ENCODE data around the gene RUVBL2. TPM values are rescaled to one million over a fixed set of nuclear protein-coding genes. Genes with fewer than 3 reads are reported as not detected.

Gene RUVBL2
- total RNA-seq, 1 experiment from 2014 or later = 270 TPM

DNA sequence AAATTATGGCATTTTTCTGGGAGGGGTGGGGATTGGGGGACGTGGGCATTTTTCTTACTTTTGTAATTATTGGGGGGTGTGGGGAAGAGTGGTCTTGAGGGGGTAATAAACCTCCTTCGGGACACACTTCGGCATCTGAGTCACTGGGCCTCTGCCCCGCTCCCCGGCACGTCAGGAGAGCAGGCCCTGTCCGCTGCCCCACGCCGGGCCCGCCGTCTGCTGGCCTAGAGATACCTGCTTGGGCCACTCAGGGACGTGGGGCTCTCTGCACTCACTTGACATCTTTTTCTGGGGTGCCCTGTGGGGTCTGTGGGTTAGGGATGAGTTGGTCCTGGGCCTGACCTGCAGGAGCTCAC lies 32.0 kb upstream of the RUVBL2 start:
- Histone ChIP-seq H3K36me3 (ENCODE audit: control insufficient read depth in 1 of 2, insufficient read depth in 2 of 2, low read length in 2 of 2) (peaks cover 0 to 12% of the 10 kb centered on the region in 2 experiments; a peak in 1 of 4 replicates), H4K20me1 (ENCODE audit: insufficient read depth) (peaks cover 6% of the 10 kb centered on the region; the same call in 1 of the 2 replicates), H3K27me3 (ENCODE audit: insufficient read depth, low read length) (no peaks in the 10 kb centered on the region), H3K4me2 (ENCODE audit: low read length) (peak overlapping the region; percentile 83), H3K4me1 (ENCODE audit: control insufficient read depth in 1 of 2, insufficient read depth in 2 of 2, low read length in 2 of 2) (peaks cover 35 to 54% of the 10 kb centered on the region in 2 experiments), H3K79me2 (ENCODE audit: insufficient read depth, low read length) (peaks cover 16% of the 10 kb centered on the region), H3K9me2 (ENCODE audit: insufficient read depth) (no peaks in the 10 kb centered on the region), H3K9ac (ENCODE audit: low read length) (peak overlapping the region; percentile 78), H2AFZ (ENCODE audit: low read depth, low read length, poor library complexity, severe bottlenecking) (no peak overlapping the region), H3K4me3 (replicated peaks in 1 of 2; ENCODE audit: low read depth in 1 of 2, low read length in 2 of 2) (no peak overlapping the region), H3K9me3 (ENCODE audit: control insufficient read depth in 1 of 2, insufficient read depth in 1 of 2, low read depth in 1 of 2, low read length in 2 of 2) (no peaks in the 10 kb centered on the region), H3K27ac (ENCODE audit: low read depth, low read length) (peak overlapping the region; percentile 98)
- ATAC-seq = no peak
- DNase-seq (ENCODE audit: low read depth, low spot score) = no peak
- ChIA-PET CTCF (interaction anchor here (0.9 to 1.3 kb wide), 3 partner anchors 9 to 174 kb away, joined by 3 to 8 read pairs (median 3); partner anchors contain the start of gene RUVBL2), RAD21 (ENCODE audit: low non-redundant PET in 1 of 2, low total read pairs in 2 of 2, uncharacterized antibody in 2 of 2, unreplicated experiment in 2 of 2) (interaction anchor here in 1 of 2 experiments (1.0 kb wide), 1 partner anchor 119 kb away, joined by 3 read pairs; no protein-coding TSS in a partner anchor), POLR2A (interaction anchor here (0.6 to 1.5 kb wide), 8 partner anchors 9 to 89 kb away, joined by 3 to 12 read pairs (median 4); partner anchors contain the start of genes DHDH, GYS1, NUCB1 and PPP1R15A)
- TF ChIP-seq EGR1 (IDR thresholded peaks at IDR 0.05; ENCODE audit: low read depth) = no peak
- TF ChIP-seq, protein P1, sequence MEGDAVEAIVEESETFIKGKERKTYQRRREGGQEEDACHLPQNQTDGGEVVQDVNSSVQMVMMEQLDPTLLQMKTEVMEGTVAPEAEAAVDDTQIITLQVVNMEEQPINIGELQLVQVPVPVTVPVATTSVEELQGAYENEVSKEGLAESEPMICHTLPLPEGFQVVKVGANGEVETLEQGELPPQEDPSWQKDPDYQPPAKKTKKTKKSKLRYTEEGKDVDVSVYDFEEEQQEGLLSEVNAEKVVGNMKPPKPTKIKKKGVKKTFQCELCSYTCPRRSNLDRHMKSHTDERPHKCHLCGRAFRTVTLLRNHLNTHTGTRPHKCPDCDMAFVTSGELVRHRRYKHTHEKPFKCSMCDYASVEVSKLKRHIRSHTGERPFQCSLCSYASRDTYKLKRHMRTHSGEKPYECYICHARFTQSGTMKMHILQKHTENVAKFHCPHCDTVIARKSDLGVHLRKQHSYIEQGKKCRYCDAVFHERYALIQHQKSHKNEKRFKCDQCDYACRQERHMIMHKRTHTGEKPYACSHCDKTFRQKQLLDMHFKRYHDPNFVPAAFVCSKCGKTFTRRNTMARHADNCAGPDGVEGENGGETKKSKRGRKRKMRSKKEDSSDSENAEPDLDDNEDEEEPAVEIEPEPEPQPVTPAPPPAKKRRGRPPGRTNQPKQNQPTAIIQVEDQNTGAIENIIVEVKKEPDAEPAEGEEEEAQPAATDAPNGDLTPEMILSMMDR (IDR thresholded peaks at IDR 0.05 in 2 of 3, conservative IDR thresholded peaks at IDR 0.05 in 1 of 3; ENCODE audit: borderline replicate concordance in 1 of 3, insufficient read depth in 1 of 3, low read depth in 2 of 3, low read length in 2 of 3) = no peak
- no peak for TF ChIP-seq RAD21 (IDR thresholded peaks at IDR 0.05; ENCODE audit: low read depth)
- TF ChIP-seq TCF7L2 (IDR thresholded peaks at IDR 0.05; ENCODE audit: borderline replicate concordance, extremely low read depth, insufficient read depth, insufficient read length) = no peak
- TF ChIP-seq CEBPB (IDR thresholded peaks at IDR 0.05; ENCODE audit: low read depth) = no peak
- no peak for TF ChIP-seq CBX3 (IDR thresholded peaks at IDR 0.05; ENCODE audit: low read depth)
- no peak for TF ChIP-seq REST (IDR thresholded peaks at IDR 0.05; ENCODE audit: low read depth)
- intact Hi-C loops (cut with micrococcal nuclease) = no loop called here
- BruUV-seq (replicated peaks) = no TSS peak
